Left hindlimb (tissue), 1 donor: ENCODE results near the gene MYPN.

Experiments used
- DNase-seq: peaks from one replicate; pipeline ENCODE4 v3.0.0-alpha.2; 2018

The MYPN gene

GRCh38 chr10:68090586-68090985 is 18.7 kb upstream of the MYPN start:
- DNase-seq = no peak

GRCh38 chr10:68092512-68092911 is 16.8 kb upstream of the MYPN start:
- no peak for DNase-seq

- DNase-seq = no peak
Observed at GRCh38 chr10:68095153-68095552, 14.1 kb upstream of the MYPN start.

- DNase-seq = no peak
Observed at GRCh38 chr10:68096913-68097516, 12.3 kb upstream of the MYPN start.

- DNase-seq = no peak
Observed at GRCh38 chr10:68099736-68100135, 9.6 kb upstream of the MYPN start.

- no peak for DNase-seq
Observed at GRCh38 chr10:68101066-68101465, 8.2 kb upstream of the MYPN start.

GRCh38 chr10:68103261-68103878 is 5.9 kb upstream of the MYPN start:
- DNase-seq = no peak

- no peak for DNase-seq
Observed at GRCh38 chr10:68103901-68104300, 5.4 kb upstream of the MYPN start.

GRCh38 chr10:68105820-68106219 is 3.5 kb upstream of the MYPN start:
- DNase-seq = no peak

GRCh38 chr10:68106656-68107055 is 2.6 kb upstream of the MYPN start:
- no peak for DNase-seq

GRCh38 chr10:68107651-68108050 is 1.6 kb upstream of the MYPN start:
- no peak for DNase-seq

- no peak for DNase-seq
Observed at GRCh38 chr10:68108051-68108450, 1.2 kb upstream of the MYPN start.

- DNase-seq = no peak
Observed at GRCh38 chr10:68108653-68109052, 635 bp upstream of the MYPN start.

- no peak for DNase-seq
Observed at GRCh38 chr10:68110027-68110426, 739 bp downstream of the MYPN start.

GRCh38 chr10:68111584-68111983 is 2.3 kb downstream of the MYPN start:
- DNase-seq = no peak

- DNase-seq = no peak
Observed at GRCh38 chr10:68112837-68113236, 3.5 kb downstream of the MYPN start.

- no peak for DNase-seq
Observed at GRCh38 chr10:68118657-68119056, 9.4 kb downstream of the MYPN start.

GRCh38 chr10:68121020-68121743 is 11.9 kb downstream of the MYPN start:
- no peak for DNase-seq

GRCh38 chr10:68121852-68122251 is 12.6 kb downstream of the MYPN start:
- no peak for DNase-seq

- DNase-seq = no peak
Observed at GRCh38 chr10:68124718-68125117, 15.4 kb downstream of the MYPN start.

- DNase-seq = no peak
Observed at GRCh38 chr10:68125772-68126171, 16.5 kb downstream of the MYPN start.

GRCh38 chr10:68128015-68128414 is 18.7 kb downstream of the MYPN start:
- no peak for DNase-seq

- no peak for DNase-seq
Observed at GRCh38 chr10:68132391-68132790, 23.1 kb downstream of the MYPN start.

- no peak for DNase-seq
Observed at GRCh38 chr10:68133523-68133922, 24.2 kb downstream of the MYPN start.
